GM23338 (cell line): Measurements from ENCODE around the gene BMP5. TPM values are rescaled to one million over a fixed set of nuclear protein-coding genes. Genes with fewer than 3 reads are reported as not detected.

Experiments used
- ATAC-seq: fragments of 200-7000 bp; cut with Tn5 transposase; 3 replicates; pipeline ENCODE4 v1.9.1; 2020
- DNase-seq: peaks from one replicate; pipeline ENCODE4 v3.0.0-alpha.2; 2015; ENCODE audit warnings: low spot score
- H2AFZ ChIP-seq: fragments of 200-600 bp; sonication (generic); 2 replicates; pipeline ENCODE4 v1.8.0; 2016; ENCODE audit warnings: antibody characterized with exemption, mild to moderate bottlenecking, moderate library complexity
- H3F3A ChIP-seq: fragments of 200-600 bp; sonication (generic); replicated peaks from 2 replicates; pipeline ENCODE4 v1.8.0; 2017; ENCODE audit warnings: antibody characterized with exemption, mixed run types, low read depth
- H3K27ac ChIP-seq: fragments of 200-600 bp; sonication (generic); 2 replicates; pipeline ENCODE4 v1.6.1; 2016; ENCODE audit warnings: low read depth
- H3K27me3 ChIP-seq: fragments of 200-600 bp; sonication (generic); 2 replicates; pipeline ENCODE4 v1.8.0; 2016; ENCODE audit warnings: mild to moderate bottlenecking, mixed run types, moderate library complexity; ENCODE audit not compliant: insufficient read depth
- H3K36me3 ChIP-seq: fragments of 200-600 bp; sonication (generic); 2 replicates; pipeline ENCODE4 v1.8.0; 2016; ENCODE audit warnings: mild to moderate bottlenecking; ENCODE audit not compliant: insufficient read depth
- H3K4me1 ChIP-seq: fragments of 200-600 bp; sonication (generic); 2 replicates; pipeline ENCODE4 v1.8.0; 2016; ENCODE audit warnings: mild to moderate bottlenecking, moderate library complexity; ENCODE audit not compliant: insufficient read depth
- H3K4me2 ChIP-seq: fragments of 200-600 bp; sonication (generic); 2 replicates; pipeline ENCODE4 v1.7.1; 2017; ENCODE audit warnings: mixed run types
- H3K4me3 ChIP-seq: fragments of 200-600 bp; sonication (generic); 2 replicates; pipeline ENCODE4 v1.6.1; 2016; ENCODE audit warnings: mixed run types
- H3K79me2 ChIP-seq: fragments of 200-600 bp; sonication (generic); replicated peaks from 2 replicates; pipeline ENCODE4 v1.8.0; 2017; ENCODE audit warnings: mild to moderate bottlenecking; ENCODE audit not compliant: insufficient read depth
- H3K9me2 ChIP-seq: fragments of 200-600 bp; sonication (generic); 2 replicates; pipeline ENCODE4 v1.8.0; 2017; ENCODE audit not compliant: insufficient read depth
- H4K20me1 ChIP-seq: fragments of 200-600 bp; sonication (generic); replicated peaks from 2 replicates; pipeline ENCODE4 v1.8.0; 2017; ENCODE audit warnings: mild to moderate bottlenecking; ENCODE audit not compliant: insufficient read depth
- H3K27ac Mint-ChIP-seq: 2 replicates; pipeline ENCODE4 v1.8.0; 2020; ENCODE audit warnings: inconsistent platforms, mild to moderate bottlenecking, moderate library complexity, mixed read lengths
- H3K27me3 Mint-ChIP-seq: 3 replicates; pipeline ENCODE4 v1.8.0; 2022; ENCODE audit warnings: low read depth, mild to moderate bottlenecking, moderate library complexity, mixed read lengths, inconsistent platforms; ENCODE audit not compliant: insufficient read depth, poor library complexity
- H3K36me3 Mint-ChIP-seq: 3 replicates; pipeline ENCODE4 v1.8.0; 2021; ENCODE audit warnings: low read depth, mild to moderate bottlenecking, inconsistent platforms, moderate library complexity, mixed read lengths
- H3K4me1 Mint-ChIP-seq: 3 replicates; pipeline ENCODE4 v1.8.0; 2020; ENCODE audit warnings: mild to moderate bottlenecking, inconsistent platforms, mixed read lengths
- H3K4me3 Mint-ChIP-seq: 3 replicates; pipeline ENCODE4 v1.8.0; 2021; ENCODE audit warnings: moderate library complexity, mild to moderate bottlenecking, inconsistent platforms, mixed read lengths
- H3K9me3 Mint-ChIP-seq: 3 replicates; pipeline ENCODE4 v1.8.0; 2020; ENCODE audit warnings: moderate library complexity, mild to moderate bottlenecking, inconsistent platforms, mixed read lengths
- CREB1 ChIP-seq: fragments of 250-450 bp; sonication (Bioruptor Pico); IDR thresholded peaks from 2 replicates; pipeline ENCODE4 v1.5.0; 2020; ENCODE audit warnings: low read depth, mild to moderate bottlenecking, moderate library complexity
- EZH2phosphoT487 ChIP-seq: fragments of 200-600 bp; sonication (generic); IDR thresholded peaks from one replicate; pipeline ENCODE4 v1.8.1; 2018; ENCODE audit warnings: antibody characterized with exemption; ENCODE audit not compliant: unreplicated experiment
- JUNB ChIP-seq: IDR thresholded peaks from one replicate; pipeline ENCODE4 v1.6.1; 2016; ENCODE audit warnings: antibody characterized with exemption; ENCODE audit not compliant: unreplicated experiment
- STAT1 ChIP-seq: IDR thresholded peaks from one replicate; pipeline ENCODE4 v1.6.1; 2016; ENCODE audit warnings: antibody characterized with exemption; ENCODE audit not compliant: unreplicated experiment
- ZNF114 ChIP-seq: fragments of 250-450 bp; sonication (Bioruptor Pico); IDR thresholded peaks from 2 replicates; pipeline ENCODE4 v1.5.0; 2020; ENCODE audit warnings: mild to moderate bottlenecking, moderate library complexity
- ZNF331 ChIP-seq: fragments of 250-450 bp; sonication (Bioruptor Pico); IDR thresholded peaks from 2 replicates; pipeline ENCODE4 v1.5.0; 2020; ENCODE audit warnings: low read depth, mild to moderate bottlenecking, moderate library complexity
- polyA plus RNA-seq: library from polyadenylated mRNA; unstranded; fragments of >200 nt; fragmentation: Nextera tagmentation; extraction: Ambion mirVana; gene quantifications from 2 replicates; pipeline ENCODE4 v1.2.1, GENCODE V29; 2016
- total RNA-seq: library from RNA; depleted of rRNA; stranded (reverse); fragments of >200 nt; shearing (Covaris generic); gene quantifications from 2 replicates; pipeline ENCODE4 v1.2.3, GENCODE V29; 2014
- TF ChIP-seq, protein P1 (sequence below): fragments of 250-450 bp; sonication (Bioruptor Pico); IDR thresholded peaks from 2 replicates; pipeline ENCODE4 v1.5.0; 2020; ENCODE audit warnings: mild to moderate bottlenecking, moderate library complexity

The BMP5 gene
- total and polyA plus RNA-seq, 2 experiments from 2014 or later, result 0.06 to 0.07 TPM

DNA sequence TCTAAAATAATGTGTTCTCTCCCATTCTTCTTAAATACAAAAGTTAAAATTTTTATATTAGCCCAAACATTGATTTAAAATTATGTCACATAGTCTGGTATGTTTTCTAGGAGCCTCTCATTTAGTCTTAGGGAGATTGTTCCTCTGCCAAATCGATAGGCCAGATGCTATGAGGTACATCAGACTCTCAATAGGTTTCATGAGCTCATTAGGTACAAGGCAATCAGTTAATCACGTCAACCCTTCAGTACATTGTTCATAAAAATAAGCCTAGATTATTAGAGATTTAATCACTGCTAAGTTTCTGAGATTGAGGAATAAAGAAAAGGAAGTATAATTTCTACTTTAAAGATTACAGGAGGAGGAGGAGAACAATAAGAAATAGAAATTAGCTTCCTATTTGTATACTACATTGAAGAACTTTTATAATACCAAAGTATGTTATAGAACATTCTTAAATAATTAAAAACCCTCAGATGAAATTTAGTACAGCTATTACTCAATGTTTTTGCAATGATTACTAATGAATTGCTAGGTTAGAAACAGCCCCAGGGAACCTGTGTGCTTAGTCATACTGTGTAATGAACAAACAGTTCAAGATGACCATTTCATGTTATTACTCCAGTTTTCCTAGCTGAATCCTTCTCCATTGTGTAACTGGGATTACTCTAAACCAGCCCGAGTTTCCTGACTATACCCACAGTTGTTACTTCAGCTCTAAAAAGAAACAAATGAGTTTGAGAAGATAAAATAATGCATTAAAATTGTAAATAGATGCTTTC, 117.0 kb downstream of the BMP5 start:
- no peaks in the 10 kb centered on the region for H3K79me2 ChIP-seq
- H2AFZ ChIP-seq, result no peak overlapping the region
- no peak overlapping the region for H3K4me3 ChIP-seq
- Mint-ChIP-seq H3K36me3 (no peaks in the 10 kb centered on the region), H3K27me3 (no peaks in the 10 kb centered on the region), H3K27ac (no peak overlapping the region), H3K9me3 (no peaks in the 10 kb centered on the region), H3K4me3 (no peak overlapping the region), H3K4me1 (no peaks in the 10 kb centered on the region)
- no peaks in the 10 kb centered on the region for H4K20me1 ChIP-seq
- TF ChIP-seq EZH2phosphoT487 (no peak), STAT1 (no peak), ZNF114 (no peak), ZNF331 (no peak), CREB1 (CRISPR knock-in tag) (no peak), JUNB (no peak)
- TF ChIP-seq, protein P1, sequence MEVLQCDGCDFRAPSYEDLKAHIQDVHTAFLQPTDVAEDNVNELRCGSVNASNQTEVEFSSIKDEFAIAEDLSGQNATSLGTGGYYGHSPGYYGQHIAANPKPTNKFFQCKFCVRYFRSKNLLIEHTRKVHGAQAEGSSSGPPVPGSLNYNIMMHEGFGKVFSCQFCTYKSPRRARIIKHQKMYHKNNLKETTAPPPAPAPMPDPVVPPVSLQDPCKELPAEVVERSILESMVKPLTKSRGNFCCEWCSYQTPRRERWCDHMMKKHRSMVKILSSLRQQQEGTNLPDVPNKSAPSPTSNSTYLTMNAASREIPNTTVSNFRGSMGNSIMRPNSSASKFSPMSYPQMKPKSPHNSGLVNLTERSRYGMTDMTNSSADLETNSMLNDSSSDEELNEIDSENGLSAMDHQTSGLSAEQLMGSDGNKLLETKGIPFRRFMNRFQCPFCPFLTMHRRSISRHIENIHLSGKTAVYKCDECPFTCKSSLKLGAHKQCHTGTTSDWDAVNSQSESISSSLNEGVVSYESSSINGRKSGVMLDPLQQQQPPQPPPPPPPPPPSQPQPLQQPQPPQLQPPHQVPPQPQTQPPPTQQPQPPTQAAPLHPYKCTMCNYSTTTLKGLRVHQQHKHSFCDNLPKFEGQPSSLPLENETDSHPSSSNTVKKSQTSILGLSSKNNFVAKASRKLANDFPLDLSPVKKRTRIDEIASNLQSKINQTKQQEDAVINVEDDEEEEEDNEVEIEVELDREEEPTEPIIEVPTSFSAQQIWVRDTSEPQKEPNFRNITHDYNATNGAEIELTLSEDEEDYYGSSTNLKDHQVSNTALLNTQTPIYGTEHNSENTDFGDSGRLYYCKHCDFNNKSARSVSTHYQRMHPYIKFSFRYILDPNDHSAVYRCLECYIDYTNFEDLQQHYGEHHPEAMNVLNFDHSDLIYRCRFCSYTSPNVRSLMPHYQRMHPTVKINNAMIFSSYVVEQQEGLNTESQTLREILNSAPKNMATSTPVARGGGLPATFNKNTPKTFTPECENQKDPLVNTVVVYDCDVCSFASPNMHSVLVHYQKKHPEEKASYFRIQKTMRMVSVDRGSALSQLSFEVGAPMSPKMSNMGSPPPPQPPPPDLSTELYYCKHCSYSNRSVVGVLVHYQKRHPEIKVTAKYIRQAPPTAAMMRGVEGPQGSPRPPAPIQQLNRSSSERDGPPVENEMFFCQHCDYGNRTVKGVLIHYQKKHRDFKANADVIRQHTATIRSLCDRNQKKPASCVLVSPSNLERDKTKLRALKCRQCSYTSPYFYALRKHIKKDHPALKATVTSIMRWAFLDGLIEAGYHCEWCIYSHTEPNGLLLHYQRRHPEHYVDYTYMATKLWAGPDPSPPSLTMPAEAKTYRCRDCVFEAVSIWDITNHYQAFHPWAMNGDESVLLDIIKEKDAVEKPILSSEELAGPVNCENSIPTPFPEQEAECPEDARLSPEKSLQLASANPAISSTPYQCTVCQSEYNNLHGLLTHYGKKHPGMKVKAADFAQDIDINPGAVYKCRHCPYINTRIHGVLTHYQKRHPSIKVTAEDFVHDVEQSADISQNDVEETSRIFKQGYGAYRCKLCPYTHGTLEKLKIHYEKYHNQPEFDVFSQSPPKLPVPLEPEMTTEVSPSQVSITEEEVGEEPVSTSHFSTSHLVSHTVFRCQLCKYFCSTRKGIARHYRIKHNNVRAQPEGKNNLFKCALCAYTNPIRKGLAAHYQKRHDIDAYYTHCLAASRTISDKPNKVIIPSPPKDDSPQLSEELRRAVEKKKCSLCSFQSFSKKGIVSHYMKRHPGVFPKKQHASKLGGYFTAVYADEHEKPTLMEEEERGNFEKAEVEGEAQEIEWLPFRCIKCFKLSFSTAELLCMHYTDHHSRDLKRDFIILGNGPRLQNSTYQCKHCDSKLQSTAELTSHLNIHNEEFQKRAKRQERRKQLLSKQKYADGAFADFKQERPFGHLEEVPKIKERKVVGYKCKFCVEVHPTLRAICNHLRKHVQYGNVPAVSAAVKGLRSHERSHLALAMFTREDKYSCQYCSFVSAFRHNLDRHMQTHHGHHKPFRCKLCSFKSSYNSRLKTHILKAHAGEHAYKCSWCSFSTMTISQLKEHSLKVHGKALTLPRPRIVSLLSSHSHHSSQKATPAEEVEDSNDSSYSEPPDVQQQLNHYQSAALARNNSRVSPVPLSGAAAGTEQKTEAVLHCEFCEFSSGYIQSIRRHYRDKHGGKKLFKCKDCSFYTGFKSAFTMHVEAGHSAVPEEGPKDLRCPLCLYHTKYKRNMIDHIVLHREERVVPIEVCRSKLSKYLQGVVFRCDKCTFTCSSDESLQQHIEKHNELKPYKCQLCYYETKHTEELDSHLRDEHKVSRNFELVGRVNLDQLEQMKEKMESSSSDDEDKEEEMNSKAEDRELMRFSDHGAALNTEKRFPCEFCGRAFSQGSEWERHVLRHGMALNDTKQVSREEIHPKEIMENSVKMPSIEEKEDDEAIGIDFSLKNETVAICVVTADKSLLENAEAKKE (CRISPR knock-in tag), result no peak
- no peaks in the 10 kb centered on the region for H3K9me2 ChIP-seq
- H3K27ac ChIP-seq, result no peak overlapping the region
- H3K4me1 ChIP-seq, result no peaks in the 10 kb centered on the region
- H3F3A ChIP-seq, result no peaks in the 10 kb centered on the region
- H3K4me2 ChIP-seq, result no peak overlapping the region
- DNase-seq, result no peak
- no peaks in the 10 kb centered on the region for H3K36me3 ChIP-seq
- H3K27me3 ChIP-seq, result no peaks in the 10 kb centered on the region
- ATAC-seq, result no peak
